Caco-2 (cell line): ENCODE results near the gene MRTO4. TPM values are rescaled to one million over a fixed set of nuclear protein-coding genes. Genes with fewer than 3 reads are reported as not detected.

Source experiments
- BruUV-seq: library from RNA; stranded (reverse); fragments of 400-500 nt; replicated peaks from 2 replicates; lab custom pipeline; 2021; lab: Mats Ljungman, UMichigan
- CTCF ChIA-PET: fragments of 300-600 bp; sonication (Branson Sonifier 250); formaldehyde crosslinking; loops from one replicate; lab custom pipeline; 2022; ENCODE audit warnings: antibody characterized with exemption; lab: Charles Lee
- POLR2A ChIA-PET: fragments of 300-600 bp; sonication (Branson Sonifier 250); formaldehyde crosslinking; loops from one replicate; lab custom pipeline; 2022; ENCODE audit warnings: antibody characterized with exemption; lab: Charles Lee
- DNase-seq, 2 experiments: peaks; one replicate each; pipeline versions ENCODE4 v3.0.0 to v3.0.0-alpha.2; 2020 to 2022
- H3K27me3 ChIP-seq: replicated peaks from 2 replicates; pipeline ENCODE4 v1.6.0; 2011; ENCODE audit warnings: low read length; ENCODE audit not compliant: control insufficient read depth, insufficient read depth
- H3K36me3 ChIP-seq: 2 replicates; pipeline ENCODE4 v1.5.1; 2011; ENCODE audit warnings: low read length; ENCODE audit not compliant: control insufficient read depth, insufficient read depth
- H3K4me1 ChIP-seq: fragments of 250-450 bp; sonication (Bioruptor Pico); 2 replicates; pipeline ENCODE4 v1.5.1; 2020; ENCODE audit warnings: mild to moderate bottlenecking
- H3K4me3 ChIP-seq: 2 replicates; pipeline ENCODE4 v1.5.1; 2011; ENCODE audit warnings: low read depth, mild to moderate bottlenecking, control low read depth, low read length
- H3K9me3 ChIP-seq: fragments of 250-450 bp; sonication (Bioruptor Pico); 2 replicates; pipeline ENCODE4 v1.5.1; 2020; ENCODE audit warnings: mild to moderate bottlenecking, moderate library complexity
- H3K27ac Mint-ChIP-seq: one replicate; pipeline ENCODE4 v1.8.0; 2022; ENCODE audit warnings: mixed read lengths; ENCODE audit not compliant: unreplicated experiment
- H3K27me3 Mint-ChIP-seq: one replicate; pipeline ENCODE4 v1.8.0; 2022; ENCODE audit warnings: mixed read lengths; ENCODE audit not compliant: insufficient read depth, unreplicated experiment
- H3K36me3 Mint-ChIP-seq: one replicate; pipeline ENCODE4 v1.8.0; 2022; ENCODE audit warnings: mild to moderate bottlenecking, mixed read lengths; ENCODE audit not compliant: insufficient read depth, unreplicated experiment
- H3K4me1 Mint-ChIP-seq: one replicate; pipeline ENCODE4 v1.8.0; 2022; ENCODE audit warnings: low read depth, mixed read lengths; ENCODE audit not compliant: unreplicated experiment
- H3K4me3 Mint-ChIP-seq: one replicate; pipeline ENCODE4 v1.8.0; 2022; ENCODE audit warnings: mild to moderate bottlenecking, moderate library complexity, mixed read lengths; ENCODE audit not compliant: unreplicated experiment
- H3K9me3 Mint-ChIP-seq: one replicate; pipeline ENCODE4 v1.8.0; 2022; ENCODE audit warnings: mixed read lengths; ENCODE audit not compliant: unreplicated experiment
- CTCF ChIP-seq, 2 experiments: fragments of 200-600 bp in 1 of 2; IDR thresholded peaks; 1 replicate in 1 of 2; 2 replicates in 1 of 2; pipeline versions ENCODE4 v1.5.1 to v1.8.0; 2011 to 2022; ENCODE audit warnings: antibody characterized with exemption in 1 of 2, control low read depth in 1 of 2, inconsistent platforms in 1 of 2, low read depth in 1 of 2, low read length in 1 of 2, mild to moderate bottlenecking in 1 of 2, moderate library complexity in 1 of 2; ENCODE audit not compliant: insufficient read depth in 1 of 2, severe bottlenecking in 1 of 2, unreplicated experiment in 1 of 2
- intact Hi-C: fragments of 100-400 bp; cut with micrococcal nuclease; formaldehyde crosslinking; loops from one replicate; pipeline ENCODE4 v1.10.0; 2022; ENCODE audit not compliant: unreplicated experiment
- total RNA-seq: library from RNA; stranded (reverse); gene quantifications from 2 replicates; pipeline ENCODE4 v1.2.3, GENCODE V29; 2022

Gene MRTO4
- total RNA-seq, 1 experiment from 2014 or later = 52.6 TPM

- Mint-ChIP-seq H3K27ac (no peak overlapping the region), H3K9me3 (no peaks in the 10 kb centered on the region), H3K36me3 (peaks cover 36% of the 10 kb centered on the region), H3K27me3 (no peaks in the 10 kb centered on the region), H3K4me1 (peaks cover 8% of the 10 kb centered on the region), H3K4me3 (no peak overlapping the region)
- Histone ChIP-seq H3K4me1 (no peaks in the 10 kb centered on the region), H3K4me3 (no peak overlapping the region), H3K27me3 (no peaks in the 10 kb centered on the region), H3K36me3 (peaks cover 1% of the 10 kb centered on the region; the same call in 1 of the 2 replicates), H3K9me3 (no peaks in the 10 kb centered on the region)
- ChIA-PET CTCF (interaction anchor here (0.7 kb wide), 1 partner anchor 18 kb away, joined by 4 read pairs; the partner anchor contains the start of gene AKR7A3), POLR2A (no interaction called here)
- BruUV-seq = no TSS peak
- DNase-seq = no peak
- TF ChIP-seq CTCF (IDR thresholded peaks at IDR 0.05; ENCODE audit: insufficient read depth in 1 of 2, low read depth in 1 of 2, low read length in 1 of 2, severe bottlenecking in 1 of 2, unreplicated experiment in 1 of 2) = no peak
- intact Hi-C loops = no loop called here
Measured at GRCh38 chr1:19306941-19307340, 55.3 kb downstream of the MRTO4 start.

- CTCF ChIA-PET = no interaction called here
- H3K27me3 ChIP-seq = no peaks in the 10 kb centered on the region
- no peaks in the 10 kb centered on the region for H3K4me1 ChIP-seq
- Mint-ChIP-seq H3K4me3 (no peak overlapping the region), H3K27me3 (no peaks in the 10 kb centered on the region), H3K36me3 (peaks cover 36% of the 10 kb centered on the region), H3K9me3 (no peaks in the 10 kb centered on the region), H3K4me1 (peaks cover 9% of the 10 kb centered on the region), H3K27ac (no peak overlapping the region)
- intact Hi-C loops = no loop called here
- H3K9me3 ChIP-seq = no peaks in the 10 kb centered on the region
- no peak for DNase-seq
- H3K4me3 ChIP-seq = no peak overlapping the region
- POLR2A ChIA-PET = no interaction called here
- BruUV-seq = no TSS peak
- peaks cover 1% of the 10 kb centered on the region; the same call in 1 of the 2 replicates for H3K36me3 ChIP-seq
- no peak for TF ChIP-seq CTCF (IDR thresholded peaks at IDR 0.05; ENCODE audit: insufficient read depth in 1 of 2, low read depth in 1 of 2, low read length in 1 of 2, severe bottlenecking in 1 of 2, unreplicated experiment in 1 of 2)
Measured at GRCh38 chr1:19307794-19308508, 56.3 kb downstream of the MRTO4 start.

- no peak overlapping the region for H3K4me3 ChIP-seq
- BruUV-seq = no TSS peak
- Mint-ChIP-seq H3K9me3 (no peaks in the 10 kb centered on the region), H3K36me3 (peaks cover 36% of the 10 kb centered on the region), H3K4me1 (peaks cover 15% of the 10 kb centered on the region), H3K27ac (no peak overlapping the region), H3K4me3 (no peak overlapping the region), H3K27me3 (no peaks in the 10 kb centered on the region)
- H3K9me3 ChIP-seq = no peaks in the 10 kb centered on the region
- H3K36me3 ChIP-seq = peaks cover under 1% of the 10 kb centered on the region; the same call in 1 of the 2 replicates
- intact Hi-C loops = no loop called here
- POLR2A ChIA-PET = no interaction called here
- CTCF ChIA-PET = no interaction called here
- no peaks in the 10 kb centered on the region for H3K4me1 ChIP-seq
- DNase-seq = no peak
- no peaks in the 10 kb centered on the region for H3K27me3 ChIP-seq
- TF ChIP-seq CTCF (IDR thresholded peaks at IDR 0.05; ENCODE audit: insufficient read depth in 1 of 2, low read depth in 1 of 2, low read length in 1 of 2, severe bottlenecking in 1 of 2, unreplicated experiment in 1 of 2) = no peak
Measured at GRCh38 chr1:19308509-19308907, 56.9 kb downstream of the MRTO4 start.
